Brain microvascular endothelial cell (primary cell): ENCODE measurements around the gene CDH19.

Source experiments
- DNase-seq: peaks from one replicate; pipeline ENCODE4 v3.0.0-alpha.2; 2020
- H3K27ac ChIP-seq: fragments of 250-450 bp; sonication (Bioruptor Pico); 2 replicates; pipeline ENCODE4 v1.5.1; 2020; ENCODE audit warnings: mild to moderate bottlenecking, moderate library complexity
- H3K27me3 ChIP-seq: fragments of 250-450 bp; sonication (Bioruptor Pico); replicated peaks from 2 replicates; pipeline ENCODE4 v1.5.1; 2020; ENCODE audit warnings: mild to moderate bottlenecking
- H3K36me3 ChIP-seq: fragments of 250-450 bp; sonication (Bioruptor Pico); replicated peaks from 2 replicates; pipeline ENCODE4 v1.5.1; 2020; ENCODE audit warnings: mild to moderate bottlenecking
- H3K4me3 ChIP-seq: 2 replicates; pipeline ENCODE4 v1.5.1; 2011; ENCODE audit warnings: low read depth, mild to moderate bottlenecking, control low read depth, low read length, moderate library complexity
- CTCF ChIP-seq: IDR thresholded peaks from 2 replicates; pipeline ENCODE4 v1.5.1; 2011; ENCODE audit warnings: low read depth, mild to moderate bottlenecking, moderate library complexity, low read length, control low read depth, inconsistent platforms; ENCODE audit errors: missing control alignments
- in situ Hi-C: cut with HindIII; loops from 2 replicates; pipeline ENCODE4 v1.10.0; 2017; ENCODE audit warnings: low sequenced_read_pairs, low pct_ligation_motif_present

CDH19 gene

GRCh38 chr18:66511792-66512191 lies 92.1 kb downstream of the CDH19 start:
- no peak overlapping the region for H3K4me3 ChIP-seq
- no peak for DNase-seq
- H3K27ac ChIP-seq = no peak overlapping the region
- H3K27me3 ChIP-seq = no peaks in the 10 kb centered on the region
- in situ Hi-C loops = no loop called here
- no peaks in the 10 kb centered on the region for H3K36me3 ChIP-seq
- TF ChIP-seq CTCF = no peak

GRCh38 chr18:66511289-66511688 lies 92.6 kb downstream of the CDH19 start:
- Histone ChIP-seq H3K4me3 (no peak overlapping the region), H3K36me3 (no peaks in the 10 kb centered on the region), H3K27ac (no peak overlapping the region), H3K27me3 (no peaks in the 10 kb centered on the region)
- TF ChIP-seq CTCF = no peak
- DNase-seq = no peak
- in situ Hi-C loops = no loop called here

GRCh38 chr18:66510357-66511045 lies 93.4 kb downstream of the CDH19 start:
- Histone ChIP-seq H3K27me3 (no peaks in the 10 kb centered on the region), H3K27ac (no peak overlapping the region), H3K4me3 (no peak overlapping the region), H3K36me3 (no peaks in the 10 kb centered on the region)
- no peak for DNase-seq
- TF ChIP-seq CTCF = no peak
- in situ Hi-C loops = no loop called here

GRCh38 chr18:66508937-66509336 lies 95.0 kb downstream of the CDH19 start:
- DNase-seq = no peak
- H3K27ac ChIP-seq = no peak overlapping the region
- in situ Hi-C loops = no loop called here
- H3K36me3 ChIP-seq = no peaks in the 10 kb centered on the region
- no peak for TF ChIP-seq CTCF
- H3K4me3 ChIP-seq = no peak overlapping the region
- H3K27me3 ChIP-seq = no peaks in the 10 kb centered on the region

- in situ Hi-C loops = no loop called here
- no peak for DNase-seq
- Histone ChIP-seq H3K27me3 (no peaks in the 10 kb centered on the region), H3K27ac (no peak overlapping the region), H3K4me3 (no peak overlapping the region), H3K36me3 (no peaks in the 10 kb centered on the region)
- TF ChIP-seq CTCF = no peak
These were observed 97.7 kb downstream of the CDH19 start for GRCh38 chr18:66506178-66506577.

GRCh38 chr18:66497351-66497750 lies 106.5 kb downstream of the CDH19 start:
- in situ Hi-C loops = no loop called here
- DNase-seq = no peak
- H3K4me3 ChIP-seq = no peak overlapping the region
- H3K36me3 ChIP-seq = no peaks in the 10 kb centered on the region
- TF ChIP-seq CTCF = no peak
- no peaks in the 10 kb centered on the region for H3K27me3 ChIP-seq
- no peak overlapping the region for H3K27ac ChIP-seq
